Calu3 (cell line): ENCODE data around the gene NRM. TPM values are rescaled to one million over a fixed set of nuclear protein-coding genes. Genes with fewer than 3 reads are reported as not detected.
A peak's percentile ranks its signal among the peaks of the same experiment; 100 is the strongest.

Experiments
- BruUV-seq: library from RNA; stranded (reverse); fragments of 400-500 nt; replicated peaks from 2 replicates; lab custom pipeline; 2021; lab: Mats Ljungman, UMichigan
- CTCF ChIA-PET: fragments of 300-600 bp; sonication (Branson Sonifier 250); formaldehyde crosslinking; loops from one replicate; lab custom pipeline; 2022; ENCODE audit warnings: antibody characterized with exemption; lab: Charles Lee
- DNase-seq: peaks from one replicate; pipeline ENCODE4 v3.0.0; 2022
- H3K27ac Mint-ChIP-seq: one replicate; pipeline ENCODE4 v1.8.0; 2022; ENCODE audit warnings: mixed read lengths; ENCODE audit not compliant: unreplicated experiment
- H3K27me3 Mint-ChIP-seq: one replicate; pipeline ENCODE4 v1.8.0; 2022; ENCODE audit warnings: mixed read lengths; ENCODE audit not compliant: unreplicated experiment
- H3K36me3 Mint-ChIP-seq: one replicate; pipeline ENCODE4 v1.8.0; 2022; ENCODE audit warnings: mild to moderate bottlenecking, moderate library complexity, mixed read lengths; ENCODE audit not compliant: insufficient read depth, unreplicated experiment
- H3K4me1 Mint-ChIP-seq: one replicate; pipeline ENCODE4 v1.8.0; 2022; ENCODE audit warnings: mild to moderate bottlenecking, low read depth, mixed read lengths; ENCODE audit not compliant: unreplicated experiment
- H3K4me3 Mint-ChIP-seq: one replicate; pipeline ENCODE4 v1.8.0; 2022; ENCODE audit warnings: mild to moderate bottlenecking, low read depth, moderate library complexity, mixed read lengths; ENCODE audit not compliant: unreplicated experiment
- H3K9me3 Mint-ChIP-seq: one replicate; pipeline ENCODE4 v1.8.0; 2022; ENCODE audit warnings: low read depth, mixed read lengths; ENCODE audit not compliant: unreplicated experiment
- intact Hi-C: fragments of 100-400 bp; cut with micrococcal nuclease; formaldehyde crosslinking; loops from one replicate; pipeline ENCODE4 v1.10.0; 2022; ENCODE audit not compliant: unreplicated experiment
- total RNA-seq: library from RNA; stranded (reverse); gene quantifications from 2 replicates; pipeline ENCODE4 v1.2.3, GENCODE V29; 2022
- TF ChIP-seq, protein P1 (sequence below): fragments of 200-600 bp; IDR thresholded peaks from one replicate; pipeline ENCODE4 v1.8.0; 2022; ENCODE audit warnings: antibody characterized with exemption; ENCODE audit not compliant: unreplicated experiment

NRM gene
- total RNA-seq, 1 experiment from 2014 or later, result 30.2 TPM

DNA sequence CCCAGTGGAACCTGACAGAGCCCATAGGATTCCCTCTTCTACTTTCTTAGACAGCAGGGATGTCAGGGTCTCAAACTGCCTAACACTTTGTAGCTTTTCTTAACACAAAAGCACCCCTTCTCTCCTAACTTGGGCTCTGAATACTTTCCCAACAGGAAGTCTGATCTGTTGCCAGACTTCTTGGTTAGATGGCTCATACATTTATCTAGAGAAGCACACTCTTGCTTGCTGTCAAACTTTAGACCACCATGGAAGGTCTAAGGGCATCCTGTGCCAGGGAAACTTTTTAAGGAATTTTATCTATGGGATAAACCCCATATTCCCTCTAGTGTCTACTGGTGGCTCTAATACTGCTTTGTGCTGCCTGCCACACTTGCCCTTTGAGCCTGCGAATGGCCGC is 47.1 kb downstream of the NRM start:
- H3K4me3 Mint-ChIP-seq, result no peak overlapping the region
- peaks cover 13% of the 10 kb centered on the region for H3K4me1 Mint-ChIP-seq
- TF ChIP-seq, protein P1, sequence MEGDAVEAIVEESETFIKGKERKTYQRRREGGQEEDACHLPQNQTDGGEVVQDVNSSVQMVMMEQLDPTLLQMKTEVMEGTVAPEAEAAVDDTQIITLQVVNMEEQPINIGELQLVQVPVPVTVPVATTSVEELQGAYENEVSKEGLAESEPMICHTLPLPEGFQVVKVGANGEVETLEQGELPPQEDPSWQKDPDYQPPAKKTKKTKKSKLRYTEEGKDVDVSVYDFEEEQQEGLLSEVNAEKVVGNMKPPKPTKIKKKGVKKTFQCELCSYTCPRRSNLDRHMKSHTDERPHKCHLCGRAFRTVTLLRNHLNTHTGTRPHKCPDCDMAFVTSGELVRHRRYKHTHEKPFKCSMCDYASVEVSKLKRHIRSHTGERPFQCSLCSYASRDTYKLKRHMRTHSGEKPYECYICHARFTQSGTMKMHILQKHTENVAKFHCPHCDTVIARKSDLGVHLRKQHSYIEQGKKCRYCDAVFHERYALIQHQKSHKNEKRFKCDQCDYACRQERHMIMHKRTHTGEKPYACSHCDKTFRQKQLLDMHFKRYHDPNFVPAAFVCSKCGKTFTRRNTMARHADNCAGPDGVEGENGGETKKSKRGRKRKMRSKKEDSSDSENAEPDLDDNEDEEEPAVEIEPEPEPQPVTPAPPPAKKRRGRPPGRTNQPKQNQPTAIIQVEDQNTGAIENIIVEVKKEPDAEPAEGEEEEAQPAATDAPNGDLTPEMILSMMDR, result no peak
- CTCF ChIA-PET, result interaction anchor here (1.1 kb wide), 1 partner anchor 19 kb away, joined by 5 read pairs; no protein-coding TSS in a partner anchor
- intact Hi-C loops, result no loop called here
- peaks cover 58% of the 10 kb centered on the region for H3K36me3 Mint-ChIP-seq
- H3K27ac Mint-ChIP-seq, result no peak overlapping the region
- BruUV-seq, result no TSS peak
- H3K27me3 Mint-ChIP-seq, result no peaks in the 10 kb centered on the region
- DNase-seq, result no peak
- H3K9me3 Mint-ChIP-seq, result no peaks in the 10 kb centered on the region

DNA sequence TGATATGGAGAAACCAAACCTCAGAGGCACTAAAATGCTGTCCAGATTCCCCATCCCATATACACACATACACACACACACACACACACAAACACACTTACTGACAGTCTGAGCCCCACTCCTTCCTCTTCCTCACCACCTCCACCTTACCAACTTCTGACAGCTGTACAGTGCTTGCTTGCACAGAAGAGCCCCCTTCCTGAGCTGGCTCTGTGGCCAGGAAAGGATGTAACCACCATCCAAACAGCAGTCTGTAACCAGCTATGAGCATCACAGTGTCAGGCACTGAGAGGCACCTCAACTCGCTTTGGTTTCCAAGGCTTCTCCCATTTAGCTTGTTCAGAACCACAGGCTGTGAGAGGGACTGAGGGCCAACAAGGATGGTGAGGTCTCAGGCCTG is 49.7 kb downstream of the NRM start:
- Mint-ChIP-seq H3K27ac (no peak overlapping the region), H3K27me3 (no peaks in the 10 kb centered on the region), H3K4me3 (no peak overlapping the region), H3K9me3 (no peaks in the 10 kb centered on the region), H3K4me1 (peaks cover 6% of the 10 kb centered on the region), H3K36me3 (peaks cover 43% of the 10 kb centered on the region)
- no peak for DNase-seq
- intact Hi-C loops, result no loop called here
- CTCF ChIA-PET, result interaction anchor here (0.5 to 0.6 kb wide), 2 partner anchors 11 to 263 kb away, joined by 3 to 4 read pairs; no protein-coding TSS in a partner anchor
- TSS peak; percentile 36 for BruUV-seq
- TF ChIP-seq, protein P1, result no peak

DNA sequence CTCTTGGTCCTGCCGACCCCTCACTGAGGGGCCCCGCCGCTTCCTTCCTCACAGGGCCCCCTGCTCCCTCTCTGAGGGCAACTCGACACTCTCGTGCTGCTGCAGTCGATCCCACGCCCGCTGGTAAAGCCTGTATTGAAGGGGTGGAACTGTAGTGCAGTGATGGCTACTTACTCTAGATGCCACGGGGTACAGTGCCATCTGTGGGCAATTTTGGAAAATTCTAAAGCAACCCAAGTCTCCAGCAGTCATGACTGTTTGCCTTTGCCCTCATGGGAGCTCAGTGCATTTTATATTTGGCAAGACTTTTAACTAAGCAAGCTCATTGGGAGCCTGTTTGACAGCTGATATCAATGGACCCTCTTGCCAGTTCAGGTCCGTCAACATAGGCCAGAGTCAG is 50.3 kb downstream of the NRM start:
- TF ChIP-seq, protein P1, result no peak
- H3K36me3 Mint-ChIP-seq, result peaks cover 43% of the 10 kb centered on the region
- no peaks in the 10 kb centered on the region for H3K27me3 Mint-ChIP-seq
- DNase-seq, result no peak
- no peak overlapping the region for H3K4me3 Mint-ChIP-seq
- peaks cover under 1% of the 10 kb centered on the region for H3K4me1 Mint-ChIP-seq
- BruUV-seq, result no TSS peak
- CTCF ChIA-PET, result no interaction called here
- H3K27ac Mint-ChIP-seq, result no peak overlapping the region
- H3K9me3 Mint-ChIP-seq, result no peaks in the 10 kb centered on the region
- intact Hi-C loops, result no loop called here

Other genes with a start within 250 kb of the NRM start
- 161 and 230 TPM in 2 replicates for gene HLA-E, start 201.5 kb downstream of the NRM start, total RNA-seq
- 68.4 and 81.3 TPM in 2 replicates for gene GNL1, start 134.5 kb downstream of the NRM start, total RNA-seq
- gene PRR3, start 133.7 kb downstream of the NRM start, total RNA-seq, result 21.0 and 21.5 TPM in 2 replicates
- gene ABCF1, start 119.5 kb downstream of the NRM start, total RNA-seq, result 88.3 and 92.4 TPM in 2 replicates
- 119 and 134 TPM in 2 replicates for gene PPP1R10, start 73.7 kb downstream of the NRM start, total RNA-seq
- gene MRPS18B, start 73.1 kb downstream of the NRM start, total RNA-seq, result 103 and 107 TPM in 2 replicates
- gene ATAT1, start 64.1 kb downstream of the NRM start, total RNA-seq, result 23.0 and 30.0 TPM in 2 replicates
- 25.3 and 32.4 TPM in 2 replicates for gene C6orf136, start 43.9 kb downstream of the NRM start, total RNA-seq
- gene DHX16, start 18.0 kb downstream of the NRM start, total RNA-seq, result 51.6 and 55.6 TPM in 2 replicates
- gene PPP1R18, start 4.3 kb downstream of the NRM start, total RNA-seq, result 22.0 and 28.2 TPM in 2 replicates
- gene MDC1, start 26.3 kb upstream of the NRM start, total RNA-seq, result 62.4 and 66.6 TPM in 2 replicates
- gene TUBB, start 29.4 kb upstream of the NRM start, total RNA-seq, result 967 and 1,123 TPM in 2 replicates
- gene FLOT1, start 51.7 kb upstream of the NRM start, total RNA-seq, result 240 and 243 TPM in 2 replicates
- gene IER3, start 53.6 kb upstream of the NRM start, total RNA-seq, result 270 and 458 TPM in 2 replicates
- gene DDR1, start 193.5 kb upstream of the NRM start, total RNA-seq, result 489 and 580 TPM in 2 replicates
- 70.5 and 80.0 TPM in 2 replicates for gene GTF2H4, start 217.2 kb upstream of the NRM start, total RNA-seq
- gene VARS2, start 223.3 kb upstream of the NRM start, total RNA-seq, result 33.0 and 34.2 TPM in 2 replicates
- gene SFTA2, start 241.2 kb upstream of the NRM start, total RNA-seq, result 184 and 246 TPM in 2 replicates
- gene MUCL3, start 250.0 kb upstream of the NRM start, total RNA-seq, result 0.07 and 0.15 TPM in 2 replicates